ENCODE measurements around the gene CDKN2B-AS1.

The CDKN2B-AS1 gene

DNA sequence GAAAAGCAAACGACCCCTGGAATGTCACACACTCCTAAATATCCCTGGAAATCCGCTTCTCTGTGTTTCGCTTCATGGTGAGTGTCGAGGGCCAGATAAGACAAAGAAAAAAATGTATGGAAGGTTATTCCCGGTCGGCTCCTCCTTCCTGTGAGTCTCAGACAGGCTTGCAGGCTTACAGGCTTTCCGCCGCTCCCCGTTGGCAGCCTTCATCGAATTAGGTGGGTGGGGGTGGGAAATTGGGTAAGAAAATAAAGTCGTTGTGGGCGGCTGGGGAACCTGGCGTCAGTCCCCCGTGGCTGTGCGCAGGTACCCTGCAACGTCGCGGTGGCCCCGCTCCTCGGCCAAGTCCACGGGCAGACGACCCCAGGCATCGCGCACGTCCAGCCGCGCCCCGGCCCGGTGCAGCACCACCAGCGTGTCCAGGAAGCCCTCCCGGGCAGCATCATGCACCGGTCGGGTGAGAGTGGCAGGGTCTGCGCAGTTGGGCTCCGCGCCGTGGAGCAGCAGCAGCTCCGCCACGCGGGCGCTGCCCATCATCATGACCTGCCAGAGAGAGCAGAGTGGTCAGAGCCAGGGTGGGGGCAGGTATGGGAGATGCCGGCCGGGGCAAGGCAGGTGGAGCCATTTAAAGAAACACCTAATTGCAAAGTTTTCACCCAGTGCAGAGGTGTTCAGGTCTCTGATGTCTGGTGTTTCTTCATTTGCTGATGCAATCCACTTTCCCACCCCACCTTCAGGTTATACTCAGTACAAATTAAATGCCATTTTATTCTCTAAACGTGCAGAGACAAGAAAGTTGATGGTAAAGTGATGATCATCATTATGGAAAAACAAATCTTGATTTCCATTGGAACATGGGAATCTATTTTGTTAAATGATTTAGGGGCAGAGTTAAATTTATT, 11.4 kb downstream of the CDKN2B-AS1 start:
- no peak for DNase-seq (ENCODE audit: low read depth)

DNA sequence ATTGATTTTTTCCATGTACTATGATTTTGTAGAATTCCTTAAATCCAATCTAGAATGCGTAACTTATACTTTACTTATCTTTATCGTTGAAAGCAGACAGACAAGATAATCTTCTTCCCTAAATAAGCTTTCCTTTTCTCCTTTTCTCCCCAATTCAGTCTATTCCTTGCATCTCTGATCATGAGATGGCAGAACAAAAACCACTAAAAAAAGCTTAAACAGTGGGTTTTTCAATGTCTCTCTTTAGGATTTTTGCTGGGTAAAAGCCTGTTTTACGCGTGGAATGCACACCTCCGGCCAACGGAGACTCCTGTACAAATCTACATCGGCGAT, 13.8 kb downstream of the CDKN2B-AS1 start:
- no peak for DNase-seq (ENCODE audit: low read depth)

DNA sequence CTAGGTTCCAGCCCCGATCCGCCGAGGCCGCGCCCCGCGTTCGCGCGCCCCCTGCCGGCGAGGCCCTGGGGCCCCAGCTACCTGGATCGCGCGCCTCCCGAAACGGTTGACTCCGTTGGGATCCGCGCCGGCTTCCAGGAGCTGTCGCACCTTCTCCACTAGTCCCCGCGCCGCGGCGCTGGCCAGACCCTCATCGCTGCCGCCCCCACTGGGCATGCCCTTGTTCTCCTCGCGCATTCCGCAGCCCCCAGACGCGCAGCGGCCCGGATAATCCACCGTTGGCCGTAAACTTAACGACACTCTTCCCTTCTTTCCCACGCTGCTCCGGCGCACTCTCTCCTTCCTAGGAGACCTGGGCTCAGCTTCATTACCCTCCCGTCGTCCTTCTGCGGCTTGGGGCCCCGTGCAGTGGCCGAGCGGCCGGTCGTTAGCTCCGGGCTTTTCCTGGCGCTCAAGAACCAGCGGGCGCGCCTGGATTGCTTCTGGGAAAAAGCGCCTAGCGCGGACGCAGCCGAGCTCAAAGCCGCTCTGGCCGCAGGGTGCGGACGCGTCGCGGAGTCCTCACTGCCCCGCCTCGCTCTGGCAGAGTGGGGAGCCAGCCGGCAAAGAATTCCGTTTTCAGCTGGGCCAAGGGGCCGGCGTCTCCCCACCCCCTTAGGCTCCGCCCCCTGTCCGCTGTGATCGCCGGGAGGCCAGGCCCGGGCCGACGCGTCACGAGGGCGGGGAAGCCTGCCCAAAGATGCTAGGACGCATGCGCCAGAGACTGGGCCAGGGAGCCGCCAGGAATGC, 14.3 kb downstream of the CDKN2B-AS1 start, which contains the start of gene CDKN2B:
TSS of gene CDKN2B (minus strand) at position 589 of the 789 bp plus-strand sequence. CDS start at position 237, 352 bp downstream.
- DNase-seq (ENCODE audit: low read depth): peak; percentile 73

DNA sequence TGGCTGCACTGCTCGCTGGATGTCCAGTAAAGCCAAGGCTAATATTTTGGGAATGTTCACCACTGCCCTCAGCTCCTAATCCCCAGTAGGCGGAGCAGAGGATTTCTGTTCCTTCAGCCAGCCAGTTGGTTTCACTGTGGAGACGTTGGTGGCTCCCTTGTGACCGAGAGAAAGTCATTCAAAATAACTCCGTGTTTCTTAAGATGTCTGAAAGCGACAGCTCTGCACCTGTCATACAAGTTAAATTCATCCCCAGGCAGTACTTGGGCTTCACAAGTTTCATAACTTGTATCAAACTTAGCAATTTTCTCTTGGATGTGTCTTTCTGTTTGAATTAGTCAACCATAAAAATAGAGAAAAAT, 14.9 kb downstream of the CDKN2B-AS1 start:
- no peak for DNase-seq (ENCODE audit: low read depth)

DNA sequence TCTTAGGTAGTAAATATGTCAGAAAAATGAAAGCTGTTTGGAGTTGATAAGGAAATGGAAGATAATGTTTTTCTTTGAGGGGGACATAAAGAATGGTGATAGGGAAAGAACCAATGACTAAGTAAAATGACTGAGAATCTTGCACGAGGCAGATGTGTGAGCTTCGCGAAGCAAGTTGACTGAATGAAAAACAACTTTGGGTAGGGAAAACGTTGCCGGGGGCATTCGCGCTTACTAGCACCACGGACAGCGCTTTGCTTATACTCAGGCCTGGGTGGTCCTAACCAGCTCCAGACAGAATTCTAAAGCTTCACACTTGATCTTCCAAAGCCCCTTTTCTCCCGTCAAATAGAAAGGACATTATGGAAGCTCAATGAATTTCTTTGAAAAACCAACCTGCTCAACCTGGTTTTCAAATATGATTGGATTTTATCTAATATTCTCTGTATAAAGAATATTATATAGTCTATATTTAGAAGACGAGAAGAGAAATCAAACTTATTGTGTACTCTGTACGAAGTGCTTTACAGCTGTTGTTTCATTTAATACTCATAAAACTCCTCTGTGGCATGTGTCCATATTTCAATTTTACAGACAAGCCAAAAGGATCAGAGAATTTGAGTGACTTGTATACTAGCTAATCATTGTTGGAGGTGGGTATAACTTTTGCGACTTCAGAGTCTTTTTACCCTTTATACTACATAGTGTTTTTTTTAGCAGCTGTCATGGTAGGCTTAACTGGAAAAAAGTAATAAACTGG, 16.5 kb downstream of the CDKN2B-AS1 start:
- DNase-seq (ENCODE audit: low read depth): no peak

DNA sequence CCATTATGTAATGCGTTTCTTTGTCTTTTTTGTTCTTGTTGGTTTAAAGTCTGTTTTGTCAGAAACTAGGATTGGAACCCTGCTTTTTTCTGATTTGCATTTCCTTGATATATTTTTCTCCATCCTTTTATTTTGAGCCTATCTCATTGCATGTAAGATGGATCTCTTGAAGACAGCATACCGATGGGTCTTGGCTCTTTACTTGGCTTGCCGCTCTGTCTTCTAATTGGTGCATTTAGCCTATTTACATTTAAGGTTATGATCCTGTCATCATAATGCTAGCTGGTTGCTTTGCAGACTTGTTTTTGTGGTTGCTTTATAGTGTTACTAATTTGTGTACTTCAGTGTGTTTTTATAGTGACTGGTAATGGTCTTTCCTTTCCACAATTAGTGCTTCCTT, 27.8 kb downstream of the CDKN2B-AS1 start:
- DNase-seq (ENCODE audit: low read depth): no peak

DNA sequence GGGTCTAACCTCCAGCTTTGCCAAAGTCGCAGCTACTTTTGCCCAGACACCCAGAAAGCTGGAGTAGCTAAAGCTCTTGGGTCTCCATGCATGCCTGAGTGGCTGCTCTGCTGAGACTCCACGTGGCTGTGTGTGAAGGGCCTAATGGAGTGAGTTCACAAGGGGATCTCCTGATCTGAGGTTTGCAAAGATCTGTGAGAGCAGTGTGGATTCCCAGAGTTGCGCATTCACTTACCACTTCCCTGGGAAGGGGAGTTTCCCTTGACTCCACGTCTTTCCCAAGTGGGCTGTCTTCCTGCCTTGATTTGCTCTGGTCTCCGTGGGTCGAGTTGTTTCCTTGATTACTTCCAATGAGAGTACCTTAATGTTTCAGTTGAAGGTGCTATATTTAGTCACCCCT, 32.1 kb downstream of the CDKN2B-AS1 start:
- no peak for DNase-seq (ENCODE audit: low read depth)

DNA sequence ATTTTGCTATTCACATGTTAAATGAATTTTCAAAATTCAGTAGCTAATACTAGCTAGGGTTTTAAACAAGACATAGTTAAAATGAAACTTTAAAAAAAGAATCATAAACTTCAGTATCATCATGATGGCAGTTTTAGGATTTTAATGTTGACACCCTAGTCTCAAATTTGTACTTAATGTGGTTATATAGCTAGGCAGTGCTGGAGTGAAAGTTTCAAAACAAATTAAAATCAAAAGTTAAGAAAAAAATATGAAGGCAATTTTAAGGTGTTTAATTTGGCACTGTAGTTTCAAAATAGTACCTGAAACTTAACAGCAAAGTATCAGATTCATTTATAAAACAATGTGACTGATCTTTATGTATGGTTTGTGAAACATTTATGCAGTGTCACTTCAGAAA, 33.8 kb downstream of the CDKN2B-AS1 start:
- no peak for DNase-seq (ENCODE audit: low read depth)

DNA sequence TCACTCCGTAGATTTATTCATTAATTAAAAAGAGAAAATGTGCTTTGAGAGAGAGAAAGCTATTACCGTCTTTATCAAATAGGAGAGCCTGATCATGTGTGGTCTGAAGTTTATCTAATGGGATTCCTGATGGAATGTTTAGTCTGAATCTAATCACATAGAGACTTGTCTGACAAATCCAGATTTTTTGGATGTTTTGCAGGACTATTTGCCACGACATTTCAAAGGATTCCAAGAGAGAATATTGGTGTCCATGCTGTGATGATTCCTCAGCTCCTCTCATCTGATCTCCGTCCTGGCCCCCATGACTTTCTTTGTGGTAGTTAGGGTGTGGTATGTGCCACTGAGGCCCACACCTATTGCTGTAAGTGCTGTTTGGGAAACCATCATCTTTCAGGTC, 34.6 kb downstream of the CDKN2B-AS1 start:
- no peak for DNase-seq (ENCODE audit: low read depth)

DNA sequence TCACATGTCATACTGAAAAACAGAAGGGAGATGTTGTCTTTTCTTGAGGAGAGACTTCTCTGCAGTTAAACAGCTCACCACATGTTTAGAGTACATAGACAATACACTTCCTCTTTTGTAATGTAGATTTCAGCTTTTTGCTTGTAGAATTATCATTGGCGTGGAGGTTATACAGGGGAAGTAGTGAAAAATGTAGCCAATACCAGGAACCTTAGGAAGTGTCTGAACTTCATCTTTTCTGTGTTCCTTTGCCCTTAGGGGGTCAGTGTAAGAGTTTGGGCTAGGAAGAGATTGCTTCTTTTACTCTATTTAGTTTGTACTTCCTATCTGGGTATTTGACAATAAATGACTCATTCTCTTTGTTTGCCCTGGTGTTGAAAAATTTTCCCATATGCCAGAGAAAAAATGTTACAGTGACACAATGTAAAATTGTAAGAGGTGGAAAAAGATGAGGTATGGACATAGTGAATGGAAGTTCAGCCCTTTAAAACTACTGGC, 35.6 kb downstream of the CDKN2B-AS1 start:
- DNase-seq (ENCODE audit: low read depth): no peak

DNA sequence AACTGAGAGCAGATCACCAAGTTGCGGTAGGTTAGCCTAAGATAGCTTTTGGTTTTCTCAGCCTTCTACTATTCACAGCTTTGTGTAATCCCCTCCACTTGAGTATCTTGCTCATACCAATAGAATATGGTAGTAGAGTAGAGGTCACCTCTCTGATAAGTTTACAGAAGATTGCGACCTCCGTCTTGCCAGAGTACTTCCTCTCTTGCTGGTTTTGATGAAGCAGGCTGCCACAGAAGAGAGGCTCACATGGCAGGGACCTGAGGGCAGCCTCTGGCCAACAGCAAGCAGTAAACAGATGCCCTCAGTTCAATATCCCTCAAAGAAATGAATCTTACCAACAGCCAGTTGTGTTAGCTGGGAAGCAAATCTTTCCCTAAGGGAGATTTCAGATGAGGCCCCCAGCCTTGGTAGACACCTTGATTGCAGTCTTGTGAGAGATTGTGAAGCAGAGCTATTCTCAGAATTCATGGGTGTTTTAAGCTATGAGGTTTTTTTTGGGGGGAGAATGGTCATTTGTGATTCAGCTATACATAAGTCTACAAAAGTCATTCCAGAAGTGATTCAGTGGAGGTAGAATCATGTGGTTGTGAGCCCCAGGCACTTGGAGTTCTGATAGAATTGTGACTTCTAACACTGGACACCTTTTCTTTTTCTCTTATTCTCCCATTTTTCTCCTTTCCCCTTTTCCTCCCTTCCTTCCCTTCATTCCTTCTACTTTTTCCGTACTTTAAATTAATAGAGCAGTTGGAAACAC, 37.2 kb downstream of the CDKN2B-AS1 start:
- DNase-seq (ENCODE audit: low read depth): no peak

DNA sequence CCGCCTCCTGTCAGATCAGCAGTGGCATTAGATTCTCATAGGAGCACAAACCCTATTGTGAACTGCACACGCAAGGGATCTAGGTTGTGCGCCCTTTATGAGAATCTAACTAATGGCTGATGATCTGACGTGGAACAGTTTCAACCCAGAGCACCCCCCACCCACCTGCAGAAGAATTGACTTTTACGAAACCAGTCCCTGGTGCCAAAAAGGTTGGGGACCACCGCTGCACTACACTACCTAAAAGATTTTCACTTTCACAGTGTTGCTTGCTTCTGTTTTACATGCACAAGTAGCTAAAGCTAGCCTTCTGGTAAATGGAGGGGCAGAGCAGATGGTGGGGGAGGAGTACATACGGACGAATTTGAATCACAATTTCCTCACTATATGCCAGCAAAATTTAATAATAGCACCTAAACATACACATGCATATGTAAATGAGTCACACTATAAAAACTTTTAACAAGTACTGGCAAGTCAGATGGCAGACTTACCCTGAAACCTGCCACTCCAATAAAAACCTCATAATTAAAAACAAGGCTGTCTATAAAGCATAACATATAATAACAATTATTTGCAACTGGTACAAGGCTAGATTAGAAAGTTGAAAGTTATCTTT, 38.5 kb downstream of the CDKN2B-AS1 start:
- DNase-seq (ENCODE audit: low read depth): no peak

DNA sequence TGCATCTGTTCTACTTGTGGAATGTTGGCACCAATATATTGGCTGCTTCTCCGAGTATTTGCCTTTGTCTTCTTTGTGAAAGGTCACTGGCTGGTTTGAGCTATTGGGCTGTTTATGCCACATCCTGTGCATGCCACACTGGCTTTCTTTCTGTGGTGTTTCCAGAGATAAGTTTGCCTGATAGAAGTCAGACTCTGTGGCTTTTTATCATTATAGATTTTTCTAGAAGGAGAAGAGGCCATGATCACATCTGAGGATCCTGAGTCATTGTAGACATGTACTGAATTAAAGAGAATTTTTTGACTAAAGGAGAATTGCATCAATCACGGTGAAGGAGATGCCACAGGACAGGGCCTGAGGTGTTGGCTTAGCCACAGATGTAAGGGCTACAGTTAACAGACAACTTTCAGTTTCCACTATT, 41.0 kb downstream of the CDKN2B-AS1 start:
- no peak for DNase-seq (ENCODE audit: low read depth)

DNA sequence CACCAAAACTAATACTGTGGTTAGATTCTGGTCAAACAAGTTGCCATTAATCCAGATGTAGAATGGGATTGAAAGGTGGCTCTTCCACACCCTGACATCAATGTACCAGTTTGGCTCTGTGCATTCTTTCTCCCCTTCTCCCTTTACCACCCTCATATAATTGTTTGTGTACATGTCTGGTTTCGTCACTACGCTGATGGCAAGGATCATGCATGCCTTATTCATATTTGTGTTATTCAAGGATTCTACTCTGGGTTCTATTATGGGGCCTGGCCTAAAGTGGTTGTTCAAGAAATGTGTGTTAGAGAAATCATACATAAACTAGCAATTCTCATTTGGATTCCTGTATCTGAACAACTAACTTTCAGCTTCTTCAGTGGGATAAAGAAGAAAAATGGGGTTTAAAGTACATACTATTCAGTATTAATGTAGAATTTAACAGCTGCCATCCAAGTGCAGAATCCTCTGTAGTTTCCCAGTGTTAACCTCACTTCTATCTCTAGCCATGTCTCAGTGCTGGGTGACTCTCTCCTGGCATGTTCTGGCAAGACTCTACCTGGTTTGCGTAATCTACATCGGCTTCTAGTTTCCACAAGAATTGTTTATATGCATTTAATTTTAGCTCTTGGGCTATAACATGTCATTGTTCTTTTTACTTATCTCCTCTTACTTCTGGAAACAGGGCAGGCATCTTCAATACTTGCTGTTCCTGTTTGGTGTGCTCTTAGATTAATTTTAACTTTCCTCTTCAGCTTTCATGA, 42.5 kb downstream of the CDKN2B-AS1 start:
- no peak for DNase-seq (ENCODE audit: low read depth)

DNA sequence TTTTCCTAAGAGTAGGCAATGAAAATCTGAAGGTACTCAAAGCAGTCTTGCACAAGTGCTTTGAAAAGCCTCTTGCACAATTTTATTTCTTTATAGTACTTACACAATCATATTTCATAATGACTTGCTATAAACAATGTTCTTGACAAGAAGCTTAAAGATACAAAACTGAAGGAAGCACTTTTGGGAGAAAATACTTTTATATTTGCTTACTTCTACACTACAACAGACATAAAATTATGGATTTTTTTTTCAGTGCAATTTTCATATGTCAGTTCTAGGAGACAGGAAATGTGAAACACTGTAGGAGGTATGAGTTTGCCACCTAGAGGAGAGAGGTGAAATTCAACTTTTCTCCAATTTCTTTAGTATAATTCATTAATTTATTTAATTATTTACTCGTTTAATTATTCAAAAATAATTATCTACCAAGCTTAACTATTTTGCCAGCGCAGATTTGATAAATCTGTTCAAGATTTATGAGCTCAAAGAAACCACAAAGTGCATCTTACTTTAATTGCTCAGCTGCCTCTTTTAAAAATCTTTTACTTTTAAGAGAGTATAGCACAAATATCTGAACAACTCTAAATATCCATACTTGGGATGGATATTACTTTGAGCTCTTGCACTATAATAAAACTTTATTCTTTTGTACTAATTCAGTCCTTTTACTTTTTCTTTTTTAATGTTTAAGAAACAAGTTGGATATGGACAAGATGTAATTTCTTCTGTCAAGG, 43.5 kb downstream of the CDKN2B-AS1 start:
- DNase-seq (ENCODE audit: low read depth): no peak

DNA sequence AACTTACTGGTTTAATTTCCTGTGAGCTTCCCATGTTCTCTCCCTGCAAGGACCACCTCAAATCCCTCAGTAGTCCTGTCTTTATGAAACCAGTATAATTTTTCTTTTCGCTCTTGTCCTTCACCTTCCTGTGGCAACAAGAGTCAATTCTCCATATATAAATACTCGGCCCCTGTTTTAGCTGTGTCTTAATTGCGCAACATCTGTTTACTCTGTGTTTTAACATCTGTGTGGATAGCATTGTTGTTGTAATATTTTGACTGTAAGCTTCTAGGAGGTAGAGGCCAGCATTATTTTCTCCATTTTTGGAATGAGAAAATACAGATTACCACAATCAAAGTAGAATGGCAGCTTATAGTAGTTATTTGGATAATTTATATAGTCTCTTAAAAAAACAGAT, 44.7 kb downstream of the CDKN2B-AS1 start:
- DNase-seq (ENCODE audit: low read depth): no peak

DNA sequence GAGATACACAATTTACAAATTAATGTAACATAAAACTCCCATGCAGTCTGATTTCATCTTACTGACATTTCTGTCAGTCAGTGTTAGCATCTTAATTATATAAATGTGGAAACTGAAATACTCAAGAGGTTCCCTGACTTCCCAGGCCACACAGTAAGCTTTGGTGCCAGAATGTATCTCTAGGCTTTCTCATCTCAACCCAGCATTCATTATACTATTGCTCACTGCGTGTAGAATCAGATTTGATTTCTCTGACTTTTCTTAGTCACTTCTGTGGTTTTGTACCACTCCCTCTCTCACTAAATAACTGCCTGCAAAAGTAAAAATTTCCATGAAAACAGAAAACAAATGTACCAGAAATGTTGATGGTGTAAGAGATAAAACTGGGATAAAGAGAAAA, 46.2 kb downstream of the CDKN2B-AS1 start:
- no peak for DNase-seq (ENCODE audit: low read depth)

DNA sequence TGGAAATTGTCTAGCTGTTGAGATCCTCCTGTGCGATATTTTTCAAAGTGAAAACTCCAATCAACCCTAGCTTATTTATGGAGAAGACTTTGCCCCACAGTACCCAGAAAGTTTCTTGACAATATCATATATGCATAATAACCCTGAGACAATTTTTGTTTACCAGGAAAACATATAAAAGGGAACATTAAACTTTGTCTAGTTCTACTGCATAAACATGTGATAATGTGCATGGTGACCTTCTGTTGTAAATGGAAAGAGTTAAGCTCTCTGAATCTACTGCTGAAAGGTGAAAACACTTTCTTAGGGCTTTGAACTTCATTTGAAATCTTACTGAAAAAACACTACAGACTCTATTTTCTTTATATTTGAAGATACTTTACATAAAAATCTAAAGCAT, 46.8 kb downstream of the CDKN2B-AS1 start:
- no peak for DNase-seq (ENCODE audit: low read depth)

DNA sequence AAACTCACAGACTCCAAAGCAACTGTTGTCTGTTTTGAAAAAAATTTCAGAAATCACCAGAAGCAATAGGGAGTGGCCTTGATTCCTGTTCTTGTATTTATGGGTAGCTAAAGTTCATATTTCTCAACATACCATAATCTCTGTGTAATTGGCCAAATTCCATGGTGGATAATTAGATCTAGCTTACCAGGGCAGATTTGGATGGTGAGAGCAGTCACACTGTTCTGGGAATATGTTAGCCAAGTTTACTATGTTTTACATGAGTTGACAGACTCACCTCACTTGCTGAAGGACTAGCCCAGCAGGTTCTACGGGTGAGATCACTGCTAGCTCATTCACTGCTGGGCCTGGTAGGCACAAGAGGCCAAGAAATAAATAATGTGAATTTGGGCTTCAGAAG, 47.2 kb downstream of the CDKN2B-AS1 start:
- no peak for DNase-seq (ENCODE audit: low read depth)

DNA sequence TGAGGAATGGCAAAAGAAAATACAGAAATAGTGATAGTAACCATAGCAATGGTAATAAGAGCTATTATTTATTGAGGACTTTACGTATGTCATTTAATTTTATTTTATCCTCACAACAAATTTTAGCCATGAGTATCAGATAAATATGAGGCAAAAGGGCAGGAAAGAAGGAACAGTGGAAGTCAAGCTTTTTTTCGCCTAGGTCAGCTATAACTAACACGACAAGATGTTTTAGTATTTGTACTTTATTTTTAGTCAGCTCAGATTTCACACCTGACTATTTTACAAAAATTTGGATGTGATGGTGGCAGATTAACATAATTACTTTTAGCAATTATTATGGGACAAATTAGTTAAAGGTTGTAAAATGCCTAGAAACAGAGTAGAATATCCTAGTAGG, 49.3 kb downstream of the CDKN2B-AS1 start:
- no peak for DNase-seq (ENCODE audit: low read depth)
